Karpas-422 (cell line): ENCODE measurements around the gene ZSCAN10. TPM values are rescaled to one million over a fixed set of nuclear protein-coding genes. Genes with fewer than 3 reads are reported as not detected.

Experiments used
- DNase-seq: peaks from one replicate; pipeline ENCODE4 v3.0.0-alpha.2; 2015
- H2AFZ ChIP-seq: fragments of 200-600 bp; sonication (generic); 2 replicates; pipeline ENCODE4 v1.6.1; 2014; ENCODE audit warnings: antibody characterized with exemption, low read length, mixed read lengths
- H3K27ac ChIP-seq: fragments of 200-600 bp; sonication (generic); 2 replicates; pipeline ENCODE4 v1.5.1; 2014; ENCODE audit warnings: mild to moderate bottlenecking, low read length, moderate library complexity
- H3K27me3 ChIP-seq: fragments of 200-600 bp; sonication (generic); 2 replicates; pipeline ENCODE4 v1.6.1; 2014; ENCODE audit warnings: low read length, mixed read lengths
- H3K36me3 ChIP-seq: fragments of 200-600 bp; sonication (generic); 2 replicates; pipeline ENCODE4 v1.6.1; 2014; ENCODE audit warnings: low read length, mixed read lengths; ENCODE audit not compliant: insufficient read depth
- H3K4me1 ChIP-seq: fragments of 200-600 bp; sonication (generic); 2 replicates; pipeline ENCODE4 v1.6.1; 2014; ENCODE audit warnings: mild to moderate bottlenecking, low read length, mixed read lengths
- H3K4me2 ChIP-seq: fragments of 200-600 bp; sonication (generic); 2 replicates; pipeline ENCODE4 v1.6.1; 2014; ENCODE audit warnings: low read length, low read depth, mild to moderate bottlenecking; ENCODE audit not compliant: poor library complexity, severe bottlenecking
- H3K4me3 ChIP-seq: fragments of 200-600 bp; sonication (generic); 2 replicates; pipeline ENCODE4 v1.5.1; 2014; ENCODE audit warnings: mild to moderate bottlenecking, antibody characterized with exemption, low read length, mixed read lengths
- H3K79me2 ChIP-seq: fragments of 200-600 bp; sonication (generic); 2 replicates; pipeline ENCODE4 v1.6.1; 2014; ENCODE audit warnings: mild to moderate bottlenecking, low read length, mixed read lengths
- H3K9ac ChIP-seq: fragments of 200-600 bp; sonication (generic); 2 replicates; pipeline ENCODE4 v1.6.0; 2014; ENCODE audit warnings: low read length
- H3K9me2 ChIP-seq: fragments of 200-600 bp; sonication (generic), shearing (Covaris generic); replicated peaks from 2 replicates; pipeline ENCODE4 v1.6.0; 2014; ENCODE audit warnings: mild to moderate bottlenecking, low read length, moderate library complexity; ENCODE audit not compliant: insufficient read depth
- H3K9me3 ChIP-seq: fragments of 300-700, 200-600 bp; sonication (generic); 2 replicates; pipeline ENCODE4 v1.6.1; 2014; ENCODE audit warnings: low read length, mixed read lengths
- H4K20me1 ChIP-seq: fragments of 200-600 bp; sonication (generic); 2 replicates; pipeline ENCODE4 v1.6.1; 2014; ENCODE audit warnings: mild to moderate bottlenecking, antibody characterized with exemption, low read length, low read depth; ENCODE audit not compliant: insufficient read depth
- total RNA-seq: library from RNA; depleted of rRNA; stranded (reverse); fragments of >200 nt; shearing (Covaris generic); gene quantifications from 2 replicates; pipeline ENCODE4 v1.2.3, GENCODE V29; 2014; ENCODE audit warnings: low replicate concordance

ZSCAN10 gene
- total RNA-seq, 1 experiment from 2014 or later: not detected

DNA sequence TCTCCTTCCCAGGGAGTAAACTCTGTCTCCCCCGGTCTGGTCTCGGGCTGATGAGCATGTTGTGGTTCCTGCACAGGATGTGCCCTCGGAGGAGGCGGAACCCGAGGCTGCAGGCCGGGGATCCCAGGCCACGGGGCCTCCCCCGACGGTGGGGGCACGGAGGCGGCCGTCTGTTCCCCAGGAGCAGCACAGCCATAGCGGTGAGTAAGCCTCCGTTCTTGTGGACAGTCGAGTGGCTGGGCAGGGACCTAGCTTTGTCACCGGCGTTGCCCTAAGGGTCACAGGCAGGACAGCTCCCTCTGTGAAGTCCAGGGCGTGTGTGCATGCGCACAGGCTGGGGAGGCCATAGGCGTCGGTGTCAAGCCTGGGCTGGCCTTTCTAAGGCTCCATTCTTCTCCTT is 39.2 kb upstream of the ZSCAN10 start:
- Histone ChIP-seq H3K36me3 (no peaks in the 10 kb centered on the region), H4K20me1 (peaks cover 9% of the 10 kb centered on the region), H3K27me3 (no peaks in the 10 kb centered on the region), H3K27ac (no peak overlapping the region), H3K9me3 (no peaks in the 10 kb centered on the region), H3K79me2 (peaks cover 27% of the 10 kb centered on the region), H3K9ac (no peak overlapping the region), H3K4me3 (no peak overlapping the region), H3K9me2 (no peaks in the 10 kb centered on the region), H3K4me1 (peaks cover 26% of the 10 kb centered on the region), H2AFZ (no peak overlapping the region), H3K4me2 (no peak overlapping the region)
- DNase-seq: no peak

DNA sequence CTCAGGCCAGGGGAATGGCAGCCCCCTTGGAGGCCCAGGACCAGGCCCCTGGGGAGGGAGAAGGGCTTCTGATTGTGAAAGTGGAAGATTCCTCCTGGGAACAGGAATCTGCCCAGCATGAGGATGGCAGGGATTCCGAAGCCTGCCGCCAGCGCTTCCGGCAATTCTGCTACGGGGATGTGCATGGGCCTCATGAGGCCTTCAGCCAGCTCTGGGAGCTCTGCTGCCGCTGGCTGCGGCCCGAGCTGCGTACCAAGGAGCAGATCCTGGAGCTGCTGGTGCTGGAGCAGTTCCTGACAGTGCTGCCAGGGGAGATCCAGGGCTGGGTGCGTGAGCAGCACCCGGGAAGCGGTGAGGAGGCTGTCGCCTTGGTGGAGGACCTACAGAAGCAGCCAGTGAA is 38.2 kb upstream of the ZSCAN10 start:
- Histone ChIP-seq H3K9ac (peak overlapping the region; percentile 3; the same call in 1 of the 2 replicates), H3K27ac (no peak overlapping the region), H3K36me3 (no peaks in the 10 kb centered on the region), H3K27me3 (no peaks in the 10 kb centered on the region), H3K9me3 (no peaks in the 10 kb centered on the region), H3K4me1 (peaks cover 30% of the 10 kb centered on the region), H4K20me1 (peaks cover 9% of the 10 kb centered on the region), H3K4me3 (no peak overlapping the region), H3K9me2 (no peaks in the 10 kb centered on the region), H2AFZ (no peak overlapping the region), H3K79me2 (peaks cover 38% of the 10 kb centered on the region), H3K4me2 (peak overlapping the region; percentile 93)
- no peak for DNase-seq

DNA sequence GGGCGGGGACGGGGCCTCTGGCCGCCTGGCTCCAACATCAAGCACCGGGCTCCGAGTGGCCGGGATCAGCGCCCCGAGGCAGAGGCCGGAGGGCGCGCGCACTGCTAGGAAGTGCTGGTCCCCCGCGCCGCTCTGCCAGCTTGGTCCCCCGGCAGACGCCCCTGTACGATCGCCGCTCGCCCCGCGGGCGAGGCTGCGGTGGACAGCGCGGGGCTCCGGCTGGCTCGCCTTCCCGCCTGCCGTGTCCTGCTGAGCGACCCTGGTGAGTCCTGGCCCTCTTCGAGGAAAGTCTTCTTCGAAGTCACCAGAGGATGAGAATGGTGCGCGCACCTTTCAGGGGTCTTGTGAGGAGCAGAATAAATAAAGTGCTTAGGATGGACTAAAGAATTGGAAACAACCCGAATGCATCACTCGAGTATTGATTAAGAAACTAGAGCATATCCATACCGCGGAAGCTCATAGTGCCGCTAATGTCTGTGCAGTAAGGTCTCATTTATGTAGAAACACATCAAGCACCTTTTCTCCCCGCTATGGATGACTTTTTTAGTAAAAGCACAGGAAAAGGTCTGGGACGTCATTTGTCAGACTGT is 36.1 kb upstream of the ZSCAN10 start:
- Histone ChIP-seq H3K27ac (peak overlapping the region; percentile 25; the same call in 1 of the 2 replicates), H3K36me3 (peaks cover 7% of the 10 kb centered on the region; the same call in 1 of the 2 replicates), H3K27me3 (no peaks in the 10 kb centered on the region), H4K20me1 (peaks cover 9% of the 10 kb centered on the region), H3K79me2 (peaks cover 42% of the 10 kb centered on the region), H2AFZ (0 out of 2 replicates have a peak overlapping the region, but pooled peaks have one; percentile 61), H3K9me3 (no peaks in the 10 kb centered on the region), H3K4me3 (peak overlapping the region; percentile 76), H3K4me2 (peak overlapping the region; percentile 93), H3K9ac (peak overlapping the region; percentile 93), H3K4me1 (peaks cover 32% of the 10 kb centered on the region), H3K9me2 (no peaks in the 10 kb centered on the region)
- peak; percentile 61 for DNase-seq

DNA sequence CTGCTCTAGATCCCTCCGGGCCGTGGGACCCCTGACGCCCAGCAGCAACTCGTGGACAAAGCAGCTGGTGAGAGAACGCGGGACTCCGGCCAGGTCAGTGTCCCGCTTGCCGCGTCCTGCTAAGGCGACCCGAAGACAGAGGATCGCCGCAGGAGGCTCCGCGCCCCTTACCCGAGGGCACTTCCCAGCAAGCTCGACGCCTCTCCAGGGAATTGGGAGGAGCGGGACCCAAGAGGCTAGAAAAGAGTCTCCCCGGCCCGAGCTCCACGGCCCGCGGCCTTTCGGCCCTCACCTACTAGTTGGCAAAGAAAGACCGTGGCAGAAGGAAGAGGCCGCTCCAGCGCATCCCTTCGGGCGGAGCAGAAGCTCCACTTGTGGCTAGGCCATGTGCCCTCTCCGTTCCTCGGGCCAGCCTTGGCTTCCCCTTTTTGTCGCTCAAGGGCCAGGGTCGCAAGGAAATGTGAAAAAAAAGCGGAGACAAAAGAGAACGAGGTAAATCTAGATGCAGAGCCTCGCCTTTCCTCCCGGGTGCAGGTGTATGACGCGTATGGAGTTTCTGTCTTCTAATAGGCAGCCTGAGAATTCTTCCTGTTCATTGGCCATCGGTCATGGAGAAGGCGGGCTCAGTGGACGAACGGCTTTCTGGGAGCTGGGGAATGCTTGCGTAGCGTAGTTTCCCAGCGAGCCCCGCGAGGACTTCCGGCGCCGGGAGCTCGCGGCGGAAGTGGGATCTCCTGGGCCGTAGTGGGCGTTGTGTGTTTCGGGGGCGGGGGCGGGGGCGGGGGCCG is 35.4 kb upstream of the ZSCAN10 start, which contains the start of gene ZNF213:
TSS of gene ZNF213 (plus strand) at position 692 of the 788 bp plus-strand sequence. CDS start 2,252 bp downstream, outside the sequence.
- Histone ChIP-seq H2AFZ (0 out of 2 replicates have a peak within 1 kb of the TSS, but pooled peaks have one; percentile 61), H3K27ac (peak within 1 kb of the TSS; percentile 67), H3K4me1 (peaks cover 38% of the 10 kb centered on the region), H3K4me3 (peak within 1 kb of the TSS; percentile 91), H3K4me2 (peak within 1 kb of the TSS; percentile 99), H3K27me3 (no peaks in the 10 kb centered on the region), H3K9me2 (no peaks in the 10 kb centered on the region), H3K36me3 (peaks cover 7% of the 10 kb centered on the region; the same call in 1 of the 2 replicates), H3K9ac (peak within 1 kb of the TSS; percentile 93), H3K79me2 (peaks cover 42% of the 10 kb centered on the region), H4K20me1 (peaks cover 9% of the 10 kb centered on the region), H3K9me3 (no peaks in the 10 kb centered on the region)
- DNase-seq: peak; percentile 99

DNA sequence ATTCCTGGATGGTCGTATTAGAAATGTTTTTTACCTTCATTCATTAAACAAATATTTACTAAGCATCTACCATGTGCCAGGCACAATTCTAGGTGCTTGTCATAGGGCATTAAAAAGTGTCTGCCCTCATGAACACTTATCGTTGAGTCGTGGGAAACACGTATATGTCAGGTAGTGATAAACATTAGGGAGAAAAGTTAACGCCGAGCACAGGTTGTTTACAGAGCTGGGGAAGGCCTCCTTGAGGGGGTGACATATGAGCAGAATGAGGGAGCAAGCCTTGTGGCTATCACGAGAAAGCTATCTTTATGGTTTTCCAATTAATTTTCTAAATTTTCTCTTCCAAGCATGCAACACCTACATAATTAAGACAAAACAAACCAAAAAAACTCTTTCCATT is 34.8 kb upstream of the ZSCAN10 start:
- Histone ChIP-seq H3K27me3 (no peaks in the 10 kb centered on the region), H3K36me3 (peaks cover 7% of the 10 kb centered on the region; the same call in 1 of the 2 replicates), H2AFZ (no peak overlapping the region), H3K4me3 (peak overlapping the region; percentile 91), H3K9ac (peak overlapping the region; percentile 90), H3K27ac (peak overlapping the region; percentile 67), H3K4me1 (peaks cover 44% of the 10 kb centered on the region), H3K9me3 (no peaks in the 10 kb centered on the region), H3K4me2 (peak overlapping the region; percentile 99), H3K79me2 (peaks cover 42% of the 10 kb centered on the region), H4K20me1 (peaks cover 9% of the 10 kb centered on the region), H3K9me2 (no peaks in the 10 kb centered on the region)
- no peak for DNase-seq

DNA sequence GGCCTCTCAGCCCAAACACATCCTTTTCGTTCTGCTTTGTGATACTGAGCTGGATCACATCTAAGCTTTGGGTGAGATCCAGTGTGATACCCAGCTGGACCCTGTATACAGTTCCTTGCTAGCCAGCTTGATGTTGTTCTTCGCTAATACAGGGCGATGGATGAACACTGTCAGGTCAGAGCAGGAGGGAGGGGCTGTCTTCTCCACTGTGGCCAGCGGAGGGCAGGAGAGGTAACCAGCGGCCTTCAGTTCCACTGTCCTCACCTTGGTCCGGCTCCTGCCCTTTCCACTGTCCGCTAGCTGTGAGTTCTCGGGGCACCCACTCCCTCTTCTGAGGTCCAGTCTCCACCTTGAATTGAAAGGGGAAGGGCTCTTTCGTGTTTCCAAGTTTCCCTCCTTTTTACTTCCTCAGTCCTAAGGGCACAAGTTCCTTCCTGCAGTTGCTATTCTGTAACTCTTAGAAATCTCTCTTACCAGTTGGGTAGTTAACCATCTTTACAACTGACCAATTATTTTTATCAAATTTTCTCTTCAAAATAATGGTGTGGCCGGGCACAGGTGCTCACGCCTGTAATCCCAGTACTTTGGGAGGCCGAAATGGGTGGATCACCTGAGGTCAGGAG is 32.8 kb upstream of the ZSCAN10 start:
- Histone ChIP-seq H3K4me2 (no peak overlapping the region), H3K27me3 (no peaks in the 10 kb centered on the region), H3K4me3 (no peak overlapping the region), H3K79me2 (peaks cover 40% of the 10 kb centered on the region), H3K4me1 (peaks cover 36% of the 10 kb centered on the region), H3K9me2 (no peaks in the 10 kb centered on the region), H3K36me3 (peaks cover 12% of the 10 kb centered on the region; the same call in 1 of the 2 replicates), H3K9ac (no peak overlapping the region), H2AFZ (no peak overlapping the region), H3K27ac (no peak overlapping the region), H3K9me3 (no peaks in the 10 kb centered on the region), H4K20me1 (peaks cover 9% of the 10 kb centered on the region)
- peak; percentile 75 for DNase-seq

DNA sequence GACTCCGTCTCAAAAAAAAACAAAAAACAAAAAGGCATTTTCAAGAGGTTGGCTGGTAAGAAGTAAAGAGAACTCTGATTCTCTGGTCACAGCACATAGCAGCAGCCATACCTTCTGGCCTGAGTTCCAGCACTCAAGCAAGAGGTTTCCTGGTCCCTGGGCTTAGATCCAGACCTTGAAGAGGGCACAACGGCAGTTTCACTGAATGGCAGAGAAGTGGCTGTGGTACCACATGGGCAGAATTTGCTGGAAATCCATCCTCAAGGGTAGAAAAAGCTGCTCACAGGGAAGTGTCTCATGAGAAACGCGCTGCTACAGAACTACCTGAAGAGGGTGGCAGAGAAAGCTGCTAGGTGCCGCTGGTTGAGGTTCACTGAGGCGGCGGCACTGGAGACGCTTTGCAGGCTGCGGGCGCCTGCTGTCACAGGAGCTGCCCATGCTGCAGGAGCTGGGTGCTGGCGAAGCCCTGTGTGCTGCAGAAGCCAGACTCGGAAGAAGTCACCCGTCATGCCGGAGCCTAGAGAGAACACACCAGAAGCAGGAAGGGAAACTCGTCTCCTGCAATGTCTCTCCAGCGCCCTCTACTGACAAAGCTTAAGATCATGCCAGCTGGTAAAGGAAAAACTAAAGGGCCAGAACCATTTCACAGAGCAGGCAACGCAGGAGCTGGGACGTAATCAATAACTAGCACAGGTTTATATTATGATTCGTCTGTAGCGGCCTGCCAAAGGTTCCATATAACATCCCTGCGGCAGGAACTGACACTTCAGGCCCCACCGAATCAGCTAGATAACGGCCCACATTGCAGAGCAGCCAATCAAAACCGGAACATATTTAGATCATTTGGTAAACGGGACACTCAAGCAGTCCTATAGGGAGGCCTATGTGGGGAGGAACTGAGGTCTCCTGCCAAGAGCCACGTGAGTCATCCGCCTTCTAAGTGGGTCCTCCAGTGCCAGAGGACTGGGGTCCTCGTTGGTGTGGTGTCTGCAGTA is 30.3 kb upstream of the ZSCAN10 start:
- Histone ChIP-seq H3K4me1 (peaks cover 32% of the 10 kb centered on the region), H3K36me3 (peaks cover 12% of the 10 kb centered on the region; the same call in 1 of the 2 replicates), H3K9ac (peak overlapping the region; percentile 75), H3K27ac (peak overlapping the region; percentile 50), H3K4me2 (peak overlapping the region; percentile 79), H3K4me3 (peak overlapping the region; percentile 66), H2AFZ (no peak overlapping the region), H3K9me3 (no peaks in the 10 kb centered on the region), H3K27me3 (no peaks in the 10 kb centered on the region), H4K20me1 (peaks cover 8% of the 10 kb centered on the region), H3K9me2 (no peaks in the 10 kb centered on the region), H3K79me2 (peaks cover 24% of the 10 kb centered on the region)
- DNase-seq: peak; percentile 94
